ENCODE results near the gene POLG2. TPM values are rescaled to one million over a fixed set of nuclear protein-coding genes. Genes with fewer than 3 reads are reported as not detected.
"Not testable (repeated sequence)": the region's sequence is repeated elsewhere in the genome, so short reads cannot be mapped to it uniquely, and the experiment has no call there.

The POLG2 gene
- total and polyA plus RNA-seq, 7 donors, result 4.1 to 12.2 (median 6.6) TPM

DNA sequence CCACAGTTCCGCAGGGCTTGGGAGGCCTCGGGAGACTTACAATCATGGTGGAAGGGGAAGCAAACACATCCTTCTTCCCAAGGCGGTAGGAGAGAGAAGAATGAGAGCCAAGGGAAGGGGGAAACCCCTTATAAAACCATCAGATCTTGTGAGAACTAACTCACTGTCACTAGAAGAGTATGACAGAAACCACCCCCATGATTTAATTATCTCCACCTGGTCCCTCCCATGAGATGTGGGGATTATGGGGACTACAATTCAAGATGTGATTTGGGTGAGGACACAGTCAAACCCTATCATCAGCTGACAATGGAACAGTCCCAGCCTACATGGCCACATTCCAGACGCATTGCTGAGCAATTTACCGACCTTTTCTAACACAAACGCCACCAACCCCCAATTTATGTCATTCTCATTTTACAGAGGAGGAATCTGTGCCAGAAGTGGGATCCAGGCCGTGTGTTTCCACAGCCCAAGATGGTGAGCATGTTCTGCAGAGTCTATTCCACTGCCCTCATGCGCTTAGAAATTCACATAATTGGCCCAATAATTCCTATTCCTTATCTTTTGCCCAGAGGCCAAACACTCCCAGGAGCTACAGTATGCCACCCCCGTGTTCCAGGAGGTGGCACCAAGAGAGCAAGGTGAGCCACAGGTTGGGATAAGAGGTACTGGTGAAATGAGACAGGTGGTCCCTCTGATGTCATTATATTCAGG, 30.7 kb downstream of the POLG2 start:
- Histone ChIP-seq H3K4me3 (no peak overlapping the region), H3K4me1 (no peaks in the 10 kb centered on the region), H3K27me3 (ENCODE audit: insufficient read depth in 3 of 3, low read length in 2 of 3) (peaks cover 0 to 6% (median 0%) of the 10 kb centered on the region in 3 donors), H3K9me3 (no peaks in the 10 kb centered on the region), H3K36me3 (ENCODE audit: insufficient read depth in 1 of 2, low read depth in 1 of 2) (no peaks in the 10 kb centered on the region), H3K27ac (no peak overlapping the region)
- TF ChIP-seq, protein P1, sequence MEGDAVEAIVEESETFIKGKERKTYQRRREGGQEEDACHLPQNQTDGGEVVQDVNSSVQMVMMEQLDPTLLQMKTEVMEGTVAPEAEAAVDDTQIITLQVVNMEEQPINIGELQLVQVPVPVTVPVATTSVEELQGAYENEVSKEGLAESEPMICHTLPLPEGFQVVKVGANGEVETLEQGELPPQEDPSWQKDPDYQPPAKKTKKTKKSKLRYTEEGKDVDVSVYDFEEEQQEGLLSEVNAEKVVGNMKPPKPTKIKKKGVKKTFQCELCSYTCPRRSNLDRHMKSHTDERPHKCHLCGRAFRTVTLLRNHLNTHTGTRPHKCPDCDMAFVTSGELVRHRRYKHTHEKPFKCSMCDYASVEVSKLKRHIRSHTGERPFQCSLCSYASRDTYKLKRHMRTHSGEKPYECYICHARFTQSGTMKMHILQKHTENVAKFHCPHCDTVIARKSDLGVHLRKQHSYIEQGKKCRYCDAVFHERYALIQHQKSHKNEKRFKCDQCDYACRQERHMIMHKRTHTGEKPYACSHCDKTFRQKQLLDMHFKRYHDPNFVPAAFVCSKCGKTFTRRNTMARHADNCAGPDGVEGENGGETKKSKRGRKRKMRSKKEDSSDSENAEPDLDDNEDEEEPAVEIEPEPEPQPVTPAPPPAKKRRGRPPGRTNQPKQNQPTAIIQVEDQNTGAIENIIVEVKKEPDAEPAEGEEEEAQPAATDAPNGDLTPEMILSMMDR (IDR thresholded peaks at IDR 0.05), result no peak
- DNase-seq, result no peak
- intact Hi-C loops (cut with DNase I), result no loop called here
- no peak for ATAC-seq
- WGBS, 3 donors, result 45 to 50% (median 48%) methylated on average over 9 of the region's 9 CpGs

DNA sequence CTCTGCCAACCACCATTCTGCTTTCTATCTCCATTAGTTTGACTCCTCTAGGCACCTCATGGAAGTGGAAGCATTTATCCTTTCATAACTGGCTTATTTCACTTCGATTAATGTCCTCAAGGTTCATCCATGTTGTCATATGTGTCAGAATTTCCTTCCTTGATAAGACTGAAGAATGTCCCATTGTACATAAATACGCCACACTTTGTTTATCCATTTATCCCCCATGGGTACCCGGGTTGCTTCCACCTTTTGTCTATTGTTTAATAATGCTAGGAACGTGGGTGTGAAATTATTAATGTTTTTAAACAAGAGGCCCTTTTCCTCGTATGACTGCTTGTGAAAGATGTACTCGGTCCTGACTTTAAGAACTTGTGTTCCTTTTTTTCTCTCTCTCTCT, 35.1 kb downstream of the POLG2 start:
- Histone ChIP-seq H3K27me3 (ENCODE audit: insufficient read depth in 3 of 3, low read length in 2 of 3) (peaks cover 0 to 6% (median 0%) of the 10 kb centered on the region in 3 donors), H3K4me1 (no peaks in the 10 kb centered on the region), H3K9me3 (no peaks in the 10 kb centered on the region), H3K27ac (no peak overlapping the region), H3K36me3 (ENCODE audit: insufficient read depth in 1 of 2, low read depth in 1 of 2) (no peaks in the 10 kb centered on the region), H3K4me3 (no peak overlapping the region)
- no peak for ATAC-seq
- TF ChIP-seq, protein P1 (IDR thresholded peaks at IDR 0.05), result no peak
- WGBS, 3 donors, result 69 to 71% (median 70%) methylated on average over 6 of the region's 6 CpGs
- intact Hi-C loops (cut with DNase I), result no loop called here
- no peak for DNase-seq

DNA sequence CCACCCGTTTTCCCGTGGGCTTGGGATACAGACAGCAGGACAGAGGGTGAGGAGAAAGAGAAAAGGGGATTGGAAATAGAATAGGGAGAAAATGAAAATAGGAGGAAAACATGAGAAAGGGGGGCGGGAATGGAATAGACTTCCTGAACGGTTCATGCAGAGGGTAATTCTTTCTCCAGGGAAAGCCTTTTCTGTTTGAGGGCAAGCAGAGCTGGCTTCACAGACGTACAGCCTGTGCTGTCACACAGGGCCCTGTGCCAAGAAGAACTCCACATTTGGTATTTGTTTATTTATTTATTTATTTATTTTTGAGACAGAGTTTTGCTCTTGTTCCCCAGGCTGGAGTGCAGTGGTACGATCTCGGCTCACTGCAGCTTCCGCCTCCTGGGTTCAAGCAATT, 35.9 kb downstream of the POLG2 start:
- H3K9me3 ChIP-seq, result no peaks in the 10 kb centered on the region
- H3K4me3 ChIP-seq, result no peak overlapping the region
- H3K4me1 ChIP-seq, result no peaks in the 10 kb centered on the region
- no peaks in the 10 kb centered on the region for H3K36me3 ChIP-seq (ENCODE audit: insufficient read depth in 1 of 2, low read depth in 1 of 2)
- ATAC-seq (no peak), DNase-seq (peak in 1 of 2 donors; percentile 62)
- 26 to 36% (median 29%) methylated on average over 8 of the region's 8 CpGs for WGBS, 3 donors
- H3K27me3 ChIP-seq (ENCODE audit: insufficient read depth in 3 of 3, low read length in 2 of 3), result peaks cover 0 to 5% (median 0%) of the 10 kb centered on the region in 3 donors
- TF ChIP-seq, protein P1 (IDR thresholded peaks at IDR 0.05), result no peak
- no peak overlapping the region for H3K27ac ChIP-seq
- intact Hi-C loops (cut with DNase I), result no loop called here

DNA sequence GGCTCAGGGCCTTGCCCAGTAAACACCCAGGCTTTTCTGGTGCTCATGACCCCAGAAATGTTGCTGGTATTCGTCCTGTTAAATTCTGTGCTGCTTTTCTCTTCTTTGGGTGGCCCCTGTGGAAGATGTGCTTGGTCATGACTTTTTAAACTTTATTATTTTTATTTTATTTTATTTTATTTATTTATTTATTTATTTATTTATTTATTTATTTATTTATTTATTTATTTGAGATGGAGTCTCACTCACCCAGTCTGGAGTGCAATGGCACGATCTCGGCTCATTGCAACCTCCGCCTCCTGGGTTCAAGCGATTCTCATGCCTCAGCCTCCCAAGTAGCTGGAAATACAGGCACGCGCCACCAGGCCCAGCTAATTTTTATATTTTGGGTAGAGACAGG, 37.0 kb downstream of the POLG2 start:
- H3K27me3 ChIP-seq (ENCODE audit: insufficient read depth in 3 of 3, low read length in 2 of 3); H3K36me3 ChIP-seq (ENCODE audit: insufficient read depth in 1 of 2, low read depth in 1 of 2); ATAC-seq; intact Hi-C loops (cut with DNase I); H3K4me1 ChIP-seq; H3K9me3 ChIP-seq; H3K4me3 ChIP-seq; DNase-seq; H3K27ac ChIP-seq: not testable (repeated sequence)
- 97 to 98% (median 98%) methylated on average over 7 of the region's 7 CpGs for WGBS, 3 donors

DNA sequence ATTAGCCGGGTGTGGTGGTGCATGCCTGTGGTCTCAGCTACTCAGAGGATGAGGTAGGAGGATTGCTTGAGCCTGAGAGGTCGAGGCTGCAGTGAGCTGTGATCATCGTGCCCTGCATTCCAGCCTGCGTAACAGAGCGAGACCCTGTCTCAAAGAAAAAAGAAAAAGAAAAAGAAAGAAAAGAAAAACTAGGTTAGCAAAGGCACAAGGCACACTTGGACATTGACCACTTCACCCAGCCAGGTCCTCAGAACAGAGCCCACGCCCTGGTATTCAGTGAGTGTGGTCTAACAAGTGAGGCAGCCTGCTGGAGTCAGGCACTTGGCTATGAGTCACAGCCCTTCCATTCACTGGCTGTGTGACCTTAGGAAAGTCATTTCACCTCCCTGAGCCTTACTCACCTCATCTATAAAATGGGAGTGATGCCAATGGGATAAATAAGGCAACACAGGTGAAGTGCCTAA, 37.5 kb downstream of the POLG2 start:
- Histone ChIP-seq H3K4me1 (no peaks in the 10 kb centered on the region), H3K9me3 (no peaks in the 10 kb centered on the region), H3K36me3 (ENCODE audit: insufficient read depth in 1 of 2, low read depth in 1 of 2) (no peaks in the 10 kb centered on the region), H3K4me3 (no peak overlapping the region), H3K27me3 (ENCODE audit: insufficient read depth in 3 of 3, low read length in 2 of 3) (no peaks in the 10 kb centered on the region), H3K27ac (no peak overlapping the region)
- DNase-seq (no peak), ATAC-seq (no peak)
- 83 to 93% (median 91%) methylated on average over 6 of the region's 6 CpGs for WGBS, 3 donors
- TF ChIP-seq, protein P1 (IDR thresholded peaks at IDR 0.05), result no peak
- intact Hi-C loops (cut with DNase I), result no loop called here
